GM19351 (cell line): ENCODE measurements around the gene SRGAP3.

Experiments used
- ATAC-seq: cut with Tn5 transposase; IDR thresholded peaks from one replicate; pipeline ENCODE4 v1.9.1; 2021; ENCODE audit warnings: mild to moderate bottlenecking, moderate library complexity; ENCODE audit not compliant: unreplicated experiment

SRGAP3 gene

DNA sequence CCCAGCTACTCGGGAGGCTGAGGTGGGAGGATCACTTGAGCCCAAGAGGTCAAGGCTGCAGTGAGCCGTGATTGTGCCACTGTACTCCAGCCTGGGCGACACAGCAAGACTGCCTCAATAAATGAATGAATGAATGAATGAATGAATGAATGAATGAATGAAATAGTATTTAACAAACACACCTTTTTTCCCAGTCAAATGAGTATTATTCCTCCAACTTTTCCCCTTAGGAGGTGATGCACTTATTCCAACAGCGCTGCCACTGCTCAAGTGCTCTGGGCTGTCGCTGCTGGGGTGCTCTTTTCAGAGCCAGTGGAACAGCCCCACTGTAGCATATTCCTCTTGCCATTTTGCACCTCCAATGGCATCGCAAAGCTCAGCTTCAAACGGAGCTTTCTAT is 219.4 kb downstream of the SRGAP3 start:
- ATAC-seq: no peak

GRCh38 chr3:9028134-9028533 is 221.3 kb downstream of the SRGAP3 start:
- ATAC-seq: no peak

GRCh38 chr3:9026320-9027045 is 223.0 kb downstream of the SRGAP3 start:
- ATAC-seq: no peak

DNA sequence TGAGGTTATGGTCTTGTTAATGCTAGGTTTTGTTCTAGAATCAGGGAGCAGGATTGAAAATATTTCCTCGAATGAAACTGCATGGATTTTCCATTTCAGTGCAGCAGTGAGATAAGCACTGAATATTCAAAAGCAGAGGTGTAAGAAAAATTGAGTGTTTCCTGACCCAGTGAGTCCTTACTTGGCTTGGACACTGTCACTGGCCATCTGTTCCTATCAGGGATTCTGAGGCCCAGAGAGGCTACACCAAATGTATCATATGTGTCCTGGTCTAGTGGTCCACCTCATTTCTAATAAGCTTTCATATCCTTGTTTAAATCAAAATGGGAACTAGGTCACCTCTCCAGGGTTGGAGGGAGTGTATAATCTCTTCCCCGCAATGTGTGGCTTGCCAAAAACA is 225.1 kb downstream of the SRGAP3 start:
- ATAC-seq: no peak

GRCh38 chr3:9023226-9023590 is 226.2 kb downstream of the SRGAP3 start:
- no peak for ATAC-seq

- ATAC-seq: no peak
Observed at GRCh38 chr3:9022305-9023225, 226.9 kb downstream of the SRGAP3 start.

DNA sequence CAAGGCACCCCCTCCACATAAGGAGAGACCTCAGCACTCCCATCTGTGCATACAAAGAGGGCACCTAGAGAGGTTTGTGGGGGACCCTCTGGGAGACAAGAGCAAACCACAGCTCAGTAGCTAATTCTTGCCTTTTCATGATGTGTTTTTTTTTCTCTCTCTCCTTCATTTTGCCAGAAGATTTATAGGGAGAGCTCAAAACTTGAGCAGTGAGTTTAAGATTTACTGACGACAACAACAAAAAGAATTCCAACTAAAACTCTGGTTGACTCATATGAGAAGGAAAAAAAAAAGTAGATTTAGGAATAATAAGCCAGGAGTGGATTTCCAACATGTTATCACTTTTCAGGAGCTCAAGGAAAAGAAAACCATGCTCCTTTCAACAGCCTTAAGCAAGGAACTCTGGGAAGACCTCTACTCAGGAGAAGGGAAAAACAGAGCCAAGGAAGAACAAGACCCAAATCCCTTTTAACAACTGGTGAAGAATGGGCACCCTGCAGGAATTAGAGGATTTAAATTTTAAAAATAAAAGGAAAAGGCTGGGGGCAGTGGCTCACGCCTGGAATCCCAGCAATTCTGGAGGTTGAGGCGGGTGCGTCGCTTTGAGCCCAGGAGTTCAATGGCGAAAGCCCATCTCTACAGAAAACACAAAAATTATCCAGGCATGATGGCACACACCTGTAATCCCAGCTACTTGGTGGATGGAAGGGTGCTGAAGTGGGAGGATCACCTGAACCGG is 228.0 kb downstream of the SRGAP3 start:
- ATAC-seq: no peak

DNA sequence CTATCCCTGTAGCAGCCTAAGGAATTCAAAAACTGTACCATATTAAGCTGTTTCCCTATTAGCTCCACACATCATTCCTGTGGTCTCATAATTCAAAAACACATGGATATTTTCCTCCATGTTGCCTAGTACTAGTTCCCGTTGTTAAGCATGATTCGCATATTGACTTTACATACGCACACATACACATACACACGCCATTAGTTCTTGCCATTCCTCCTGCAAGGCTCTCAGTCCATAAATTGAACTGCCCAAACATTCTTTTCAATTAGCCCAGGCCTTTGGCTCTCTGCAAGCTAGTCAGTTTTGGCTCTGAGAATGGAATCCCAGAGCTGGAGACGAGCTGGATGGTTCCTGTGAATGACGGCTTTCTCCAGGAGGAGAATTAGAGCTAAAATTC is 229.0 kb downstream of the SRGAP3 start:
- no peak for ATAC-seq

GRCh38 chr3:9019259-9019961 is 230.0 kb downstream of the SRGAP3 start:
- ATAC-seq: no peak

DNA sequence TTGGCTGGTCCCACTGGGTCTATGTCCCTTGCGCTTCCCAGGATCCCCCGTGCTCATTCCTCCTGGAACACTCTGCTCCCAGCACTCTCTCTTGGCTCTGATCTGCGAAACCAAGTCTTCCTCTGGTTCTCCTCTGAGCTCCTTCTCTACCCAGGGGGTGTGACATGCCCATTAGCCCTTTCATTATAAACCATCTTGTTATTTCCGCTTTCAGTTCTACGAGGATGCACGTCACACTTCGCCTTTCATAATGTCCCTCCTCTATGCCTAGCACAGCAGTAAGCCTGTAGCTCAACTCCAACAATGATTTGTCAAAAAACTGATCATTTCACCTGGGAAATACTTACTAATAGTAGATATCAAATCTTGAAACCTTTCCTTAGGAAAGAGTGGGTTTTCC is 234.2 kb downstream of the SRGAP3 start:
- ATAC-seq: no peak

GRCh38 chr3:9013782-9014563 is 235.5 kb downstream of the SRGAP3 start:
- ATAC-seq: no peak

DNA sequence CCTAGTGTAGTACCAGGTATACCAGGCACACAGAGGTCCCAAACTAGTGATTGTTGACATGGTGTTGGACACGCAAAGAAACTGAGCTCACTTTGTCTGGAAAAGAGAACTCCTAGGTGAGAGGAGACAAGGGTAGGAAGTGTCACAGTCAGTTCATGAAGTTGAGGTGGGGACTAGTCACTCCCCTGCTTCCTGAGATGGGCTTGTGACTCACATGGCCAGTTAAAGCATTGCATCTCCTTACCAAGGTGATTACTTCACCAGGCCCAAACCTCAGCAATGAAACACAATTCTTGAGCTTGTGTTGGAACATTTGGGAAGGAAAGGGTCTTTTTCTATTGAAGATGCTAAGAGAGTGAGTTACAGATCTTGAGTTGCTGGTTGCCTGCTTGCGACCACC is 236.9 kb downstream of the SRGAP3 start:
- ATAC-seq: no peak

DNA sequence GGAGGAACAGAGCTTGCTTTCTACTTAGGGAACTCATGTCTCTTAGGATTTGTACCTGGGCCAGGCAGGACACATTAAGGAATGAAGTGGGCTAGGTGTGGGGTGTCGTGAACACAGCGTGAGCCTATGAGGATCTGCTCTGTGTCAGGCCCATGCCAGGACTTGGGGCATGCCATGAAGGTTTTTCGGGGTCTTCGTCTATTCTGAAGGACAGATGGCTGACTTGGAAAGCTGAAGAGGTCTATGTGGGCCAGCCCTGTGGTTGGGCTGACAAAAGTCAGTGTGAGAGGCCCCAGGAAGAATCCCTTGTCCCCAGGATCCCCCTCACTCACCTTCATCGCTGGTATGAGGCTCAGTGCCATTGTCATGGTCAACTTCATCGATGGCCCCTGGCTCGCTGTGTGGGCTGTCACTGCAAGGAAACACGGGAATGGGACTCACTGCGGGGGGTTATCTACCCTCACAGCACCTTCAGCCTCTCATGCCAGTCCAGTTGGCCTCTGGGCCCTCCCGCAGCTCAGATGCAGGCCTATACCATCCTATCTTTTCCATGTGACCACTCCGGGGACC is 239.4 kb downstream of the SRGAP3 start:
- no peak for ATAC-seq

DNA sequence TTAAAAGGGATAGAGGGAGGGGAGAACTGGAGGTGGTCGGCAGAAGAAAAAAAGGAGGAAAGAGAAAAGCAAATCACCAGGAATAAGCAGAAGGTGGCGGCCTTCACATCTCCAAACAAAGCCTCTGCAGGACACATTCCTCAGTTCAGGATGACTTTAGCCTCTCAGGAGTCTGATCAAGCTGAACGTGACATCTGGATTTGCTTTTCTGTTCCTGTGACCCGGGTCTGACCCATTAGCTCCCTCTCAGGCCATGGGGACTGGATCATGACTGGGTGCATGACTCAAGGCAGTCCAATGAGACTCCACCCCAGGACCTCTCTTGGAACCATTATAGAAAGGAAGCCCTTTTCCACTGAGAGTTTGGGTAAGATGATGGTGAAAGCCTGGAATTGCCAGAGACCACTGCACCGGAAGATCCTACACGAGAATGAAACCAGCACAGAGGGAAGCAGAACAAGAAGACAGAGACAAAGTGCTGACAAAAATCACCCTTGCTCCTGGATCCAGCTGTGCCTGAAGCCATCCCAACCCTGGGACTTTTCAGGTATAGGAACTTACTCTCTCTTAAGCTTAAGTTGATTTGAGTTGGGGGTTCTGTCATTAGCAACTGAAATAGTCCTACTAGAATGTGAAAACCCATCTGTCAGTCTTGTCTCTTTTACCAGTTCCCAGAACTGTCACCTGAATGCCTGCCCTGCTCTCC is 240.7 kb downstream of the SRGAP3 start:
- no peak for ATAC-seq

DNA sequence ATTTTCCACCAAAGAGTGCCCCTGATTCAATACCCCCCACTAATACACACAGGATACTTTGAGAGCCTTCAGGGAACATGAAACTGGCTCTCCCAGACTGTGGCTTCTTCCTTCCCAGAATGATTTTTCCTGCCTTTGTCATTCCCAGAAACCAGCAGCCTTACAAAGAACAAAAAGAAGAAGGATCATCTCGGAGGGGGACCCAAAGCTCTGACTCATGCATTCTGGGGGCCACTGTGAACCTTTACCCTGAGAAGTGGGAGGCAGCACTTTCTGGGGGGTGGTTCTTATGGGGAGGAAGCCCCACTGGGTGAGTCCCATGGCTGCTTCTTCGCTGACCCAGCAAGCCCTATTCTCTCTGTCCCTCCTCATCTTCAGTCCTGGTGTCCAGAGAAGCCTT is 241.5 kb downstream of the SRGAP3 start:
- ATAC-seq: no peak

- no peak for ATAC-seq
Observed at GRCh38 chr3:9007213-9007612, 242.2 kb downstream of the SRGAP3 start.

GRCh38 chr3:9000041-9000440 is 249.4 kb downstream of the SRGAP3 start:
- no peak for ATAC-seq

DNA sequence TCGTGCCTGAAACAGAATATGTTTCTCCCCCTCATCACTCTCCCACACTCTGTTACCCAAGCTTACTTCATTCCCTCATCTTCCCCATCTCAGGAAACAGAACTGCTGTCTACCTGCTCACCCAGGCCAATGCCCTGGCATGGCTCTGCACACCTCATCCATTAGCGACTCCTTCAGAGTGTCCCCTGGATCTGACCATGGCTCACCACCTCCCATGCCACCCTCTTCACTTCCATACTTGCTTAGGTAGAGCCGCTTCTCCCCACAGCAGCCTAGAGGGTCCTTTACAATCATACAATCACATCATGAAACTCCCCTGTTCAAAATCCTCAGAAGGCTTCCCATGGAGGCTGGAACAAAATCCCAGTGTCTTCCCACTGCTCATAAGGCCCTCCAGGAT is 252.3 kb downstream of the SRGAP3 start:
- no peak for ATAC-seq

DNA sequence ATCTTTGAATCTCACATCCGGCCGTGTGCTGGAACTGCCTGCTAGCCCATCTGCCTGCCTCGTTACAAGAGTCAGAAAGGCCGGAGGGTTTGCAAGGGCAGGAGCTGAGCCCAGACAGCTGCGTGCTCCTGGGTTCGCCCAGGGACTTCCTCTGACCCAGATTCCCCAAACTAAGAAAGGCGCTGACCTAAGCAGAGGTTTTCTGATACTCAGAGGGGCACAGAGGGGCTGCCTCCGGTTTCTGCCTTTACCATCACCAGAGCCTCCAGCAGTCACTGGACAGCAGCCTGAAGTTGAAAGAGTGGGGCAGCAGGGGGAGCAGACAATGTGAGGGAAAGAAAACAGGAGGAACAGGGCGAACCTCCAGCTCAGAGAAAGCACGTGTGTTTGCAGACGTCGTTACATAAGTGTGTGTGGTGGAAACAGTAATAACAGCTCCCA is 252.7 kb downstream of the SRGAP3 start:
- no peak for ATAC-seq
